ENCODE results near the gene UGT2B17.

- TF ChIP-seq, protein P1, sequence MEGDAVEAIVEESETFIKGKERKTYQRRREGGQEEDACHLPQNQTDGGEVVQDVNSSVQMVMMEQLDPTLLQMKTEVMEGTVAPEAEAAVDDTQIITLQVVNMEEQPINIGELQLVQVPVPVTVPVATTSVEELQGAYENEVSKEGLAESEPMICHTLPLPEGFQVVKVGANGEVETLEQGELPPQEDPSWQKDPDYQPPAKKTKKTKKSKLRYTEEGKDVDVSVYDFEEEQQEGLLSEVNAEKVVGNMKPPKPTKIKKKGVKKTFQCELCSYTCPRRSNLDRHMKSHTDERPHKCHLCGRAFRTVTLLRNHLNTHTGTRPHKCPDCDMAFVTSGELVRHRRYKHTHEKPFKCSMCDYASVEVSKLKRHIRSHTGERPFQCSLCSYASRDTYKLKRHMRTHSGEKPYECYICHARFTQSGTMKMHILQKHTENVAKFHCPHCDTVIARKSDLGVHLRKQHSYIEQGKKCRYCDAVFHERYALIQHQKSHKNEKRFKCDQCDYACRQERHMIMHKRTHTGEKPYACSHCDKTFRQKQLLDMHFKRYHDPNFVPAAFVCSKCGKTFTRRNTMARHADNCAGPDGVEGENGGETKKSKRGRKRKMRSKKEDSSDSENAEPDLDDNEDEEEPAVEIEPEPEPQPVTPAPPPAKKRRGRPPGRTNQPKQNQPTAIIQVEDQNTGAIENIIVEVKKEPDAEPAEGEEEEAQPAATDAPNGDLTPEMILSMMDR (conservative IDR thresholded peaks at IDR 0.05; ENCODE audit: low read length), result no peak
- TF ChIP-seq EZH2phosphoT487 (IDR thresholded peaks at IDR 0.05; ENCODE audit: borderline replicate concordance, low read depth, low read length), result no peak
These were observed at the start of gene UGT2B17 for GRCh38 chr4:68576272-68577125.
